HG02588 (cell line): ENCODE results near the gene MGMT.

Experiments
- ATAC-seq: cut with Tn5 transposase; IDR thresholded peaks from one replicate; pipeline ENCODE4 v1.9.1; 2021; ENCODE audit warnings: mild to moderate bottlenecking, moderate library complexity; ENCODE audit not compliant: unreplicated experiment

Gene MGMT

DNA sequence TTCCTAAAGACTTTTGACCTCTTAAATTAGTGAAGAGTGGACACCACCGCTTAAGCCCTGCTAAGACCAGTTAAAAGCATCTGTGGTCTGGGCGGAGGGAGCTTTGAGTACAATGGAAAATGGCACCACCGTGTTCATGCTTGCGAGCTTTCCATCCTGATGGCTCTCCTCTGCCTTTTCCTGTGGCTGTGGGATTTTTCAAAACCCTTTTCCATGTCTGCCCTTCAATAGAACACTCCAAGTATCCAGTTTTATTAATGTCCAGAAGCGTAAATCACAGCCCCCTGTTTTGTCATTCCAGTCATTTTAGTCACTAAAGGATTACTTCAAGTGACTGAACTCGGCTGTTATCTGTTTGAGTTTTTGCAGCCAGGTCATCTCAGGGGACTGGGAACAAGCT lies 181.8 kb downstream of the MGMT start:
- ATAC-seq = no peak

DNA sequence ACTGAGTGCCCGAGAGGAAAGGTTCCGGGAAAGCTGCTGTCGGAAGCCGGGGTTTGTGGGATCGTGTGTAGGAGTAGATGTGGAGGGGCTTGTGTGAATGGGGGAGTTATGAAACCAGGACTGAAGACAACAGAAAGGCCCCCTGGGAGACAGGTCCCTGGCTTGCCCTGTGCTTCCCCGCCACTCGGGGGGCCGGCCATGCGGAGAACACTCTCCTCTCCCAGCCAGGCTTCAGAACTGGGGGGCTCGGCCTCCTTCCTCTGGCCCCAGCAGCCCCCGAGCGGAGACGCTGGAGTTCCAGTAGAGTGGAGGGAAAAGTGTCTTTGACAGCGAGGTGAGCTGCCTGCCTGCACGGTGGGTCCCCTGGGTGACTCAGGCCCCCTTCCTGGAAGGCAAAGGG lies 185.0 kb downstream of the MGMT start:
- no peak for ATAC-seq

DNA sequence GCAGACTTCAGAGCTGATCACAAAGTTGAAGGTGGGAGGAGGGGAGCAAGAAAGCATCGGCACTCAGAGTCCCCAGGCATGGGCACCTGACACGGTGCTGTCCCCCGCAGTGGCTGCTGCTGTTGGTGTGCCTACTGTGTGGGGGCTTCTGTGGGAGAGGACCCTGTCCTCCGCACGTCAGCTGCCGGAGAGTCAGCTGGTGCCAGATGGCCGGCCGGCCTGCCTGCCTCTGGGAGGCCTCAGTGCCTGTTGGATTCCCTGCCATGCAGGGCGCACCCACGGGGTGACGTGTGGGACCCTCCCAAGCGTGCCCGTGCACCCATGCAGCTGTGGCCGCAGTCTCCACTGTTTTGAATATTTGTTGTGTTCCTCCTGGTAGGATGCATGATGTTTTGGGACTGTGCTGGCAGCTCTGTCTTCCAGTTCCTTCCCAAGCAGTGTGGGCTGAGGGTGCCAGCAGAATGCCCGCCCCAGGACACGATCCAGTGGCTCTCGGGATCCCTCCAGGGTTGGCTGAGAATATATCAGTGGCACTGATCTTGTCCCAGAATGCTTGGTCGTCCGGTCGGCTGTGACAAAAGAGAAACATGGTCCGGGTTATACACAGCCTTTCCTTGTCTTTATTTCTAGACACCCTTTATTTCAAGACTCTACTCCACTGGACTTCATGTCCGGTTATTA lies 185.6 kb downstream of the MGMT start:
- ATAC-seq = no peak

DNA sequence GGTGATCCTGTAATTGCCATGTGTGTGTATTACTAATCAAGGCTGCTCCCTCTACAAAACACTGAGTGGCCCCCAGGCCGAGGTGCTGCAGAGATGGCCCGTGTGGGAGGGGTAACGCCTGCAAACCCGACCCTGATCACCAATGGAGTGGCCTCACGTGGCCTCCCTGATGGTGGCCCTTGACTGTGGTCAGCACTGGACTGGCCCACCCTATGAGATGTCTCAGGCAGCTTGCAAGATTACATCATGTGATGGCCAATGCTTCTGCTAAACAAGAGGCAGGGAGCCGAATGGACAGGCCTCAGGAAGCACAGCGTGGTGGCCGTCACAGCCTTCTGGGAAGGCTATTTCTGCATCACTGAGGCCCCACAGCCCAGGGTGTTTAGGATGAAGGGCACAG lies 186.4 kb downstream of the MGMT start:
- ATAC-seq = no peak

DNA sequence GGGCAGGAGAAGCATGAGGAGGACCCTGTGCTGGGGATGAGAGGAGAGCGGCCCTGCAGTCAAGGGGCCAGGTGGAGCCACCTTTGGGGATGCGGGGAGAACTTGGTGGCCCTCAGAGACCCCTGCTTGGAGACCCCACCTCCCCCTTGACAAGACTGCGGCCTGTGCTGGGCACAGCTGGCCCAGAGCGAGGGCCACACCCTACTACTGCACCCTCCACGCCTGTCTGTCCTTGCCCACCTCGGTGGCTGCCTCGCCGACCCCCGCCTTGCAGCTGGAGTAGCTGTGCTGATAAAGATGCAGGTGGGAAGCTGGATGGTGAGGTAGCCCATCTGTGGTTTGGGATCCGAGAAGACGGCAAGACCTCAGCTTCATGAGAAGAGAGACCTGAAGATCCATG lies 186.8 kb downstream of the MGMT start:
- no peak for ATAC-seq

DNA sequence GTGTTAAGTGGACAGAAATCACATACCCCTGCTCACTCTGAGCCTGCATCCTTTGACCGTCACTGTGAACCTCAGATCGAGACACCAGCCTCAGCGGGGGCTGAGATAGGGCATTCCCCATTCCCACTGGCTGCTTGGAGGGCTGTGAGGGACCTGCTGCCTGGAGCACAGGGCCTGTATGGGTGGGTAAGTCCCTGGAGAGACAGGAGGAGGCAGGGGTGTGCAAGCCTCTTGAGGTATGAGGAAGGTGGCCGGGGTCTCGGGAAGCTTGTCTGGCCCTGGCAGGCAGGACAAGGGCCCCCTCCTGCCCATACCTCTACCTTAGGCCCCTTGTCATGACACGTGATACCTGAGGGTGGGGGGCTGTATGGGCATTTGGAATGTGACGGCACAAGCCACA lies 187.4 kb downstream of the MGMT start:
- no peak for ATAC-seq

DNA sequence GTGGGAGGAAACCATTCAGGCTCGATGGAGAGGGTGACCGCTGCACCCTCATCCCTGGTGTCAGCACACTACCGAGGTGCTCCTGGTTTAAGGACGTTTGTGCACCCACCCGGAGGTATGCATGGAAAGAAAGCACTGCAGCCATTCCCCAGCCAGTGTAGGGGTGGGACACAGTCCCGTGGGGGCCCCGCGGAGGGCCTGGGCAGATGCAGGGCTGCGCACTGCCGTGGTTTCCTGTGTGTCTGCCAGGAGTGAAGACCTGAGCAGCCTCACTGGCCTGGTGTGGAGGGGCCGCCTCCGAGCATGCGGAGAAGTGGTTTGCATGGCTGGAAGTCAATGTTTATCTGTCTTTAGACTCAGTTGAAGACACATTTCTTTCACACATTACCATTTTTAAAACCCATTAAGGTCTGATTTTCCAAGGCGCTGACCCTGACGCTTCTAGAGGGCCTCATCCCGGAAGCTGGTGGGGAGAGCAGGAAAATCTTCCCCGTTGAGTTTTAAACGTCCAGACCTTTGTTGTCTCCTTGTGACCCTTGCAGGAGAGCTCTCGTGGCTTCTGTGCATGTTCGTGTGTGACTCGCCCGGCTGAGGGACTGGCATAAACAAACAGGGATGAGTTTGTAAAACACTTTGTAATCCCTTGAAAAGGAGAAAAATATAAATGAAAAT lies 188.1 kb downstream of the MGMT start:
- no peak for ATAC-seq

DNA sequence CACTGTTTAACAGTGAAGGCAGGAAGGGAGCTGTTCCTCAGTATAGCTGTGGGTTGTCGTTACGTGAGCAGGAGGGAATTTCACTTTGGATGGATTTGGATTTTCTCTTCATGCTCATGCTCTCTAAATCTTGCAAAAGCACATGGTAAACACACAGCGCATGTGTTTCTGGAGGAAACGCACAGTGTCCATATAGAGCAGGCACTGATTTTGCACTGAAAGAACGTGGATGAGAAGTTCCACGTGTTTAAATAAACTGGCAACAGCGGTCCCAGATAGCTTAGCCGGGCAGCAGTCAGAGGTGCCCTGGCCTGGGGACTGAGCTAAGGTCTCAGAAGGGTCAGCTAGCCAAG lies 188.6 kb downstream of the MGMT start:
- ATAC-seq = no peak

DNA sequence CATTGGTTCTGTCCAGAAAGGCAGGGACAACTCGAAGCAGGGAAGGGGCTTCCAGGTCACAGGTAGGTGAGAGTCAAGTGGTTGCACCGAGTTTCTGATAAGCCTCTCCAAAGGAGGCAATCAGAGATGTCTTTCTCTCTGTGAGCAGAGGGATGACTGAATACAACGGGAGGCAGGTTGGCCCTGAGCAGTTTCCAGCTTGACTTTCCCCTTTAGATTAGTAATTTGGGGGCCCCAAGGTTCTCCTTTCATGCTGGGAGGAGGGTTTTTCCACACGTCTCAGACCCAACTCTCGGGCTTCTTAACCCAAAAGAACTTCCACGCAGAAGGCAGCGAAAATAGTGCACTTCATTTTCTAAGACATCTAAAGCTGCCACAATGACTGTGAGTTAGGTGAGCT lies 189.6 kb downstream of the MGMT start:
- ATAC-seq = no peak

DNA sequence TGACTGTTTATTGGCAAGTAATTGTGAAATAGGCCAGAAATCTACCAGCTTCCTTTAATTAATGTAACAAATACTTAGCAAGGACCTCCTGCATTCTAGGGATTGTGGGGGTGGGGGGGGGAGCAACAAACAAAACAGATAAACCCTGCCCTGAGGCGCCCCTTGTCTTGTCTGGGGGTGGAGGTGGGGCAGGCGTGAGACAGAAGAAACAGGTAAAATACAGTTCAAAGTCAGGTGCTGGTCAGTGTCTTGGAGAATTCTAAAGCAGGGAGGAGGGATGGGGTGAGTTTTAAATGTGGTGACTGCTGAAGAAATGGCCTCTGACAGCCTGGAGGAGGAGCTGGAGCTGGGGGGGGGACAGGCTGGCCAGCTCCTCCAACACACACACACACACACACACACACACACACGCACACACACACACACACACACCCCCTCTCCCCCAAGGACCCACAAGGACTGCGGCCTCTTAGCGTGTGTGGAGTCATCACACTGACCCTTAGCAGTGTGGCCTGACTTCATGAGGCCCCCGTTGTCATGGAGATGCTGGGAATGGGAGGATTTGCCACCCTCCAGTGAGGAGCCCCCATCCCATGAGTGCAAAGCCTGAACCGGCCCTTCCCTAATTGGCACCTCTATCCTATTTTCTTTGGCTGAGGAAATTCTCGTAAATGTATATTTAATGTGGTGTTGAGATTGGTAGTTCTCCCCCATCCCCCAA lies 190.4 kb downstream of the MGMT start:
- no peak for ATAC-seq

DNA sequence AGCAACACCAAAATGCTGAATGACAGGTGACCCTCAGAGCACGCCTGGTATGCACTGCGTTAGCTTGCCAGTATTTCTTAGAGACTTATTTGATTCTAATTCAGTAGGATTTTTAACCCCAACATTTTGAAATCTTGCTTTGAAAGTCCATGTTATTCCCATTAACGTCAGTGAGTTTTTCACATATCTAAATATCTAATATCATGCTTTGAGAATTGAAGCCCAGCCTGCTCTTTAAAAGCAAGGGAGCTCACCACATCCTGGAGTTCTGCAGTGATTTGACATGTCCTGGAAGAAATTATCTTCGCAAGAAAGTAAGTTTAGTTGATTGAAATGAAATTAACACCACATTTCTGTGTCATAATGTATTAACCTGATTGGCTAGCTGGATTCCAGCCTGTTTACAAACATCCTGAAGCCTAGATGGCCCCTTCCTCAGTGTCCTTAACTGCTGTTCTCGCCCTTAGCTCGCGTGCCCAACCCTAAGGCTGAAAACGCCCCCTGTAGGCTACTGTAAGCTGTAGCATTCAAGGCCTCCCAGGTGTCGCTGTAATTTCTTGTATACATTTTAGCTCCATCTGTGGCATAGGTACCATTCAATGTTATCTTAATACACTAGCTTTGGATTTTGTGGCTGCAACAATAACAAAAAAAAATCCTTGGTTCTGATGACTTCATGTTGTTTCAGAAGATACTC lies 191.5 kb downstream of the MGMT start:
- no peak for ATAC-seq

DNA sequence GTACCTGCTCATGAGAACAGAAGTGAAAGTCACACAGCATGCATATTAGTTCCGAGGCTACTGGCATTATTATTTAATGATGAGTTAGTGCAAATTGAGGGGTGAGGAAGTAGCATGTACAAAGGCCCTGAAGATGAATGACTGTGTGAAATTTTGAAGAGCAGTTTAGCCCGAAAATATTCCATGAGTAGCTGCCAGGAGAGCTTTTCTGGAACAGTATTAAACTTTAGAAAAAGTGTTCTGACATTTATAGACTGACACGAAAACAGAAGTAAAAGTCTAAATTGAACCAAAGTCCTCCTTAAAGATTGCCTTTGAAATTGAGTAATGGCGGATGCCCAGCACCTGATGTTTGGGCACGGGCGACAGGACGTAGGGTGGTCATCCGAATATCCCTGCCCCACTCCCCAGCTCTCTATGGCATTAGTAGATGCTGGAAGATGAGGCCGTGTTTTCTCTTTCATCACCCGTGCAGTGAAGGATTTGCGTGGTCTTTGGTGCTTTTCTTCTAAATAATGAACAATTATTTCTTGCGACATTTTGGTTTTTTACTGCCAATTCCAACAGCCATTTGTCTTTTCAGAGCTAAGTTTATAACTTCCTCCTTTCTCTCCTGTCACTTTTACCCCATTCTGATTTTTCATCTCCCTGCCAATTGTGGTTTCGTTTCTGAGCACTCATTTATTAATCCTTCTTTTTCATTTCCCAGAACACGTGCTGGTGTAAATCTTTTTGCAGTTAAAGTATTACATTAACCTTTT lies 192.6 kb downstream of the MGMT start:
- ATAC-seq = no peak

DNA sequence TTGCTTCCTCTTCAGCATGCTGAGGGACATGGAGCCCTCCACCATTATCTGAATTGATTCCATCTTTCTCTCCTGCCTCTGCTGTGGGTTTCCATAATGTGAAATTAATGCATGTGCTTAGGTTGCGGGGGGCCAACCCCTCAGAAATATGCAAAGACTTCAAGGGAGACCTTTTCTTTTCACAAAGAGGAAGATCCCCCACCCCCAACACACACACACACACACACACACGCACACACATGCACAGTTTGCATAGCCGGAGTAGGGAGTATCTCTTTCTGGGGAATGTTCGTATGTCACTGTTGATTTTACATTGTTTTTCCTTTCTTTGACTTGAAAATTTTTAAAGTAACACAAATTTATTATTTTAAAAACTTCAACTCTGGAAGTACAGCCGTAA lies 193.5 kb downstream of the MGMT start:
- no peak for ATAC-seq

DNA sequence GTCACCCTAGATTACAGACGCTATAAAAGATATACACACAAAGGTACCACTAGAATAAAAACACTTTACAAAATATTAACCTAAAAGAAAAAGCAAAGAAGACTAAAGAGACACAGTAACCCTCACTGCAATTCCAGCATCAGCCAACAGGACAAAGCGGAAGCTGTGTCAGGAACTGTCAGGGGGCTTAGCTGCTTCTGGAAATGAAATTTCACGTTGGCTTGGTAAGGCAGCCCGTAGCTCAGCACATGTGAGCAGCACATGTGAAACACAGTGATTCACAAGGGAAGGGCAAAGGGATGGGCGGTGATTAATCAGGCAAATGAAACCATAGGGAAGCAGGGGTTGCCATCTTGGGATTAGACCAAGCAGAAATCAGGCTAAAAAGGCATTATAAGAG lies 195.4 kb downstream of the MGMT start:
- no peak for ATAC-seq

DNA sequence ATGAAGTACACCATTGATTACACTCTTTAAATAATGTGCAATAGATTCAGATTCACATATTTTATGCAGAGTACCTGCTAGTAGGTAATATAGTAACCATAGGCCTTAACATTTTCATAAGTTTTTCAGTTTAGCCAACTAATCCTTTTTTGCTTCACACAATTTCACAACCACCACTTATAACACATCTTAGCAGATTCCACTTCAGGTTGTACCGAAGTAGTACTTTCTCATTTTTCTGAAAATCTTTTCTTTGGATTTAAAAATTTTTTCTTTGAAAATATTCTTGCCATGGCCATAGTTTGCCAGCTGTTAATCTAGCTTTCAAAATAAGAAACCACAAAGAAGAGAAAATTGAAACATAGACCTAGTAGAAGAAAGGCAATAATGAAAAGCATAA lies 203.1 kb downstream of the MGMT start:
- no peak for ATAC-seq

DNA sequence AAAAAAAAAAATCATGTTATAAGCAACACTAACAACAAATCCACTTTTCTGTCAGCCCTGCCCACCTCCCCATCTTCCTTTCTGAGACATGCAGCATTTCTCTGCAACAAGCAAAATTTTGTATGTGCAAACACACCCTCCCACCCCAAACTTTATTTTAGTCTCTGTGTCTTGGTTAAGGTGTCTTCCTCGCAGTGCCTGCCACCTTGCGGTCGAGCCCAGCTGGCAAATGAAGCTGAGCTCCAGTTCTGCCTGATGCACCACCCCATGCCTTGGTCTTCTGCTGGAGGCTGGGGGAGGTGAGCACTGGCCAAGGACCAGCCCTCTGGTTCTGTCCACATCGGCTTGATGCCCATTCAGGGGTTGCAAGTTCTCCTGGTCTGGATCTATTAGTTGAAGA lies 206.3 kb downstream of the MGMT start:
- ATAC-seq = no peak

DNA sequence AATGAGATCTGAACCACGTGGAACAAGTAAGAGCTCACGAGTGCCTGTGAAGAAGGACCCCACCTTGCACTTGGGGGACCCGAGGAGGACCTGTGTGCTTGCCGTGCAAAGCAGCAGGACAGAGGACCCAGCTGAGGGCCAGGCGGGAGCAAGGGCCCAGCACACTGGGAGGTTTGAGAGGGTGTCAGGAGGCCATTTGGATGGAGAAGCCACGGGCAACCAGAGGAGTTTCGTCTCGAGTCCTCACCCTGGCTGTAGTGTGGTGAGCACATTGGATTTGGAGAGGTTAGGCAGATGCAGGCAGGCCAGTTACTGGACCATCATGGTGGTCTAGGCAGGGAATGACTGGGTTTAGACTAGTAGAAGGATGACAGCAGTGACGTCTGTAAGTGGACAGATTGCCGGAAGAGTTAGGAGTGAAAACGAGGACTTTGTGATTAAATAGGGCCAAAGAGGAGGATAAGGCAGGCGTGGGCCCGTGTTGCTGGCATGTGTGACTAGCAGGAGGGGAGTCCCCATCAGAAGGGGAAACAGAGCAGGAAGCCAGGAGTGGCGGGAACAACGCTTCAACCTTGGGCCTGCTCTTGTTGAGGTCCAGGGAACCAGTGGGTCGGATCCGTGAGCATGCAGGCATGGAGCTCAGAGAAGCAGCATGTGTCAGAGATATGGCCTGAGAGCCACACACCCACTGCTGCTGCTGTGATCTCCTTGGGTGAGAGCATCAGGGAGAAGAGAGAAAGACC lies 208.2 kb downstream of the MGMT start:
- ATAC-seq = no peak

DNA sequence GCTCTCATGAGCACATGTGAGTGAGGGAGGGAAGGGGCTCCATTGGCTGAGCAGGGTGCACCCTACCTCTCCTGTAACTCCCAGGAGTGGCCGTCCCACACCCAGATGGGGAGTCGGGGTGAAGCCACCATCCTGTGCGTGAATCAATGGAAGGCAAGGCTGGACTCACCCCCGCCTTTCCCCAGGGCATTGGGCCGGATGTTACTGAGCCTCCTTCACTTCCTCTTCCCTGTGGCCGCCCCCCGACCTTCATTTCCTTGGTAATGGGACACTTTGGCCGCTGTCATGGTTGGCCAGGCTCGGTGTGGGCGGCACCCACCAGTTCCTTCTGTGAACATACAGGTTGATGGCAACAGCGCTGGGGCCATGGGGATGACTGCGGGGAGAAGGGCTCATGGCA lies 209.0 kb downstream of the MGMT start:
- ATAC-seq = no peak

DNA sequence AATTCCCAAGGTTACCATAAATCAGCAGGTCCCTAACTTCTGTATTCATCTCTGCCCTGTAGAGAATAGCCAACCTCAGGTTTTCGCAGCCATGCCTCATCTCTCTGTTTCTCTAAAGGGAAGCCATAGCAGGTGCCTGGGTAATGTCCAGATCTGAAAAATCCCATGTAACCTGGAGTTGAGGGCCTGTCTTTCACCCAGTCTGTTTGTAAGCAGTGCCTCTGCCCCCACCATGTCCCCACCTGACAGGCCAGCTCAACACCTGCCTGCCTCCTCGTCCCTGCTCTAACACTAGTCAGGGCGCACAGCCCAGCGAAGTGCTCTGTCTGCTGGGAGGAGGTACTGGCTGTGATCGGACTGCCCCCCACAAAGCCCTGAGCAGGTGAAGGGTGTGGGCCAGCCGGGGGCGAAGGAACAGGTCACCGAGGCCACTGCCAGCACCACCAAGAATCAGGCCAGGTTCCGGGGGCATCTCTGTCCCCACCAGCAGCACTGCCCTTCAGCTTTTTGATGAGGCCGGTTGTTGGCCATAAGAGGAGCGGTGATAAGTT lies 210.4 kb downstream of the MGMT start:
- ATAC-seq = no peak

DNA sequence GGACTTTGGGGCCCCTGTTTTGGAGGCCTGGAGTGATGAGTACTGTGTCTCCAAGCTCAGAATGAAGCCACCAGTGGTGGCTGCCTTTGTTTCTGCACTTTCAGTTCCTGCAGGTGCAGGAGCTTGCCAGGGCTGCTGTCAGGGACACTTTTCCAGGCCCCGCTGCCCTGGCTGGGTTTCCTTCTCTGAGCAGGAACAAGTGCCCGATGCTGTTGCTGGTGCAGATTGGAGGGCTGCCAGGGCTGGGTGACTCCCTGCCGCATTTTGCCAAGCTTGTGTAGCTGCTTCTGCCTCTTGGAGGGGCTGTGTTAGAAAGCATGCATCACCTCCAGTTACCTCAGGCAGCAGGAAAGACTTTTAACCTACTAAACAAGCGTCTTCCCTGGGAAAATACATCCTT lies 211.1 kb downstream of the MGMT start:
- no peak for ATAC-seq
